Smooth muscle cell (in vitro differentiated cells): Measurements from ENCODE around the gene SNRNP25. TPM values are rescaled to one million over a fixed set of nuclear protein-coding genes. Genes with fewer than 3 reads are reported as not detected.

ENCODE experiments used
- DNase-seq: peaks from one replicate; lab custom pipeline; 2025; ENCODE audit not compliant: unreplicated experiment; lab: John Stamatoyannopoulos, UW
- H2AFZ ChIP-seq: fragments of 200-600 bp; sonication (generic); 2 replicates; pipeline ENCODE4 v1.6.0; 2016; ENCODE audit warnings: antibody characterized with exemption, low read depth, mild to moderate bottlenecking
- H3F3A ChIP-seq: fragments of 200-600 bp; sonication (generic); 2 replicates; pipeline ENCODE4 v1.6.0; 2017; ENCODE audit warnings: antibody characterized with exemption, low read depth
- H3K27ac ChIP-seq: fragments of 200-600 bp; sonication (generic); 2 replicates; pipeline ENCODE4 v1.5.1; 2016; ENCODE audit warnings: low read depth, mild to moderate bottlenecking
- H3K27me3 ChIP-seq: fragments of 200-600 bp; sonication (generic); 2 replicates; pipeline ENCODE4 v1.6.1; 2016; ENCODE audit warnings: low read depth, mild to moderate bottlenecking
- H3K36me3 ChIP-seq: fragments of 200-600 bp; sonication (generic); 2 replicates; pipeline ENCODE4 v1.5.1; 2016; ENCODE audit warnings: low read depth
- H3K4me1 ChIP-seq: fragments of 200-600 bp; sonication (generic); 2 replicates; pipeline ENCODE4 v1.5.1; 2016; ENCODE audit warnings: low read depth
- H3K4me2 ChIP-seq: fragments of 200-600 bp; sonication (generic); 2 replicates; pipeline ENCODE4 v1.6.0; 2016; ENCODE audit warnings: mild to moderate bottlenecking
- H3K4me3 ChIP-seq: fragments of 200-600 bp; sonication (generic); 2 replicates; pipeline ENCODE4 v1.5.1; 2016; ENCODE audit warnings: mild to moderate bottlenecking
- H3K79me2 ChIP-seq: fragments of 200-600 bp; sonication (generic); 2 replicates; pipeline ENCODE4 v1.6.0; 2016; ENCODE audit warnings: low read depth, mild to moderate bottlenecking
- H3K9ac ChIP-seq: fragments of 200-600 bp; sonication (generic); 2 replicates; pipeline ENCODE4 v1.6.0; 2016; ENCODE audit warnings: low read depth
- H3K9me3 ChIP-seq: fragments of 200-600 bp; sonication (generic); replicated peaks from 2 replicates; pipeline ENCODE4 v1.5.1; 2016; ENCODE audit warnings: low read depth
- H4K20me1 ChIP-seq: fragments of 200-600 bp; sonication (generic); 2 replicates; pipeline ENCODE4 v1.6.0; 2016; ENCODE audit warnings: low read depth
- CTCF ChIP-seq: fragments of 200-600 bp; sonication (generic); IDR thresholded peaks from 2 replicates; pipeline ENCODE4 v1.5.1; 2017; ENCODE audit warnings: borderline replicate concordance, mild to moderate bottlenecking, antibody characterized with exemption; ENCODE audit not compliant: insufficient read depth, poor library complexity, severe bottlenecking
- WGBS: methylation state at CpG from one replicate; pipeline ENCODE4 v1.1.7; 2016; ENCODE audit warnings: low lambda C conversion rate; 5-methylcytosine and 5-hydroxymethylcytosine counted together
- polyA plus RNA-seq: library from polyadenylated mRNA; unstranded; fragments of >200 nt; fragmentation: Nextera tagmentation; extraction: Ambion mirVana; gene quantifications from 2 replicates; pipeline ENCODE4 v1.2.1, GENCODE V29; 2016
- total RNA-seq: library from RNA; depleted of rRNA; stranded (reverse); fragments of >200 nt; gene quantifications from 2 replicates; pipeline ENCODE4 v1.2.3, GENCODE V29; 2014

SNRNP25 gene
- total and polyA plus RNA-seq, 2 experiments from 2014 or later: 20.1 to 45.9 TPM

GRCh38 chr16:85407-85782 lies 31.8 kb downstream of the SNRNP25 start:
- peaks cover 38% of the 10 kb centered on the region for H4K20me1 ChIP-seq
- 96% methylated on average over 18 of the region's 18 CpGs for WGBS
- no peaks in the 10 kb centered on the region for H3K79me2 ChIP-seq
- H3K4me3 ChIP-seq: no peak overlapping the region
- H3K4me1 ChIP-seq: no peaks in the 10 kb centered on the region
- DNase-seq: no peak
- no peaks in the 10 kb centered on the region for H3K9me3 ChIP-seq
- H2AFZ ChIP-seq: no peak overlapping the region
- TF ChIP-seq CTCF: no peak
- no peaks in the 10 kb centered on the region for H3K27me3 ChIP-seq
- peak overlapping the region; percentile 28 for H3K27ac ChIP-seq
- H3K4me2 ChIP-seq: peak overlapping the region; percentile 23
- H3F3A ChIP-seq: peaks cover 9% of the 10 kb centered on the region
- H3K36me3 ChIP-seq: no peaks in the 10 kb centered on the region
- no peak overlapping the region for H3K9ac ChIP-seq

GRCh38 chr16:85865-86264 lies 32.2 kb downstream of the SNRNP25 start:
- peaks cover 38% of the 10 kb centered on the region for H4K20me1 ChIP-seq

GRCh38 chr16:86483-86952 lies 32.9 kb downstream of the SNRNP25 start:
- no peaks in the 10 kb centered on the region for H3K4me1 ChIP-seq
- no peaks in the 10 kb centered on the region for H3K79me2 ChIP-seq
- peaks cover 38% of the 10 kb centered on the region for H4K20me1 ChIP-seq
- no peaks in the 10 kb centered on the region for H3K9me3 ChIP-seq
- H3K36me3 ChIP-seq: no peaks in the 10 kb centered on the region
- H3K27me3 ChIP-seq: no peaks in the 10 kb centered on the region
- H3K4me3 ChIP-seq: no peak overlapping the region
- WGBS: 94% methylated on average over 23 of the region's 23 CpGs
- no peak for TF ChIP-seq CTCF
- H3K9ac ChIP-seq: no peak overlapping the region
- H2AFZ ChIP-seq: no peak overlapping the region
- no peak for DNase-seq
- H3K4me2 ChIP-seq: no peak overlapping the region
- H3K27ac ChIP-seq: no peak overlapping the region
- peaks cover 9% of the 10 kb centered on the region for H3F3A ChIP-seq

More at GRCh38 chr16:85865-86264, 32.2 kb downstream of the SNRNP25 start:
- WGBS: 87% methylated on average over 9 of the region's 9 CpGs
- Histone ChIP-seq H3K4me3 (no peak overlapping the region), H3K4me2 (no peak overlapping the region), H3K9me3 (no peaks in the 10 kb centered on the region), H3K79me2 (no peaks in the 10 kb centered on the region), H3K36me3 (no peaks in the 10 kb centered on the region), H3F3A (peaks cover 9% of the 10 kb centered on the region), H3K9ac (no peak overlapping the region), H3K27me3 (no peaks in the 10 kb centered on the region), H3K4me1 (no peaks in the 10 kb centered on the region), H3K27ac (peak overlapping the region; percentile 28), H2AFZ (no peak overlapping the region)
- no peak for TF ChIP-seq CTCF
- no peak for DNase-seq

- Histone ChIP-seq H3F3A (peaks cover 9% of the 10 kb centered on the region), H3K36me3 (no peaks in the 10 kb centered on the region), H4K20me1 (peaks cover 37% of the 10 kb centered on the region), H3K4me2 (no peak overlapping the region), H3K27ac (no peak overlapping the region), H3K9ac (no peak overlapping the region), H3K4me3 (no peak overlapping the region), H3K79me2 (no peaks in the 10 kb centered on the region), H3K9me3 (no peaks in the 10 kb centered on the region), H3K4me1 (no peaks in the 10 kb centered on the region), H2AFZ (no peak overlapping the region), H3K27me3 (no peaks in the 10 kb centered on the region)
- WGBS: 97% methylated on average over 14 of the region's 14 CpGs
- no peak for TF ChIP-seq CTCF
- no peak for DNase-seq
Measured at GRCh38 chr16:88613-89012, 35.0 kb downstream of the SNRNP25 start.
